Measurements from ENCODE around the gene SETBP1. TPM values are rescaled to one million over a fixed set of nuclear protein-coding genes. Genes with fewer than 3 reads are reported as not detected.

Gene SETBP1
- total and polyA plus RNA-seq, 2 of the 8 experiments (the other 6 are each of a cell fraction or from before 2014, with no cell fraction given) = 2.0 to 6.5 TPM

DNA sequence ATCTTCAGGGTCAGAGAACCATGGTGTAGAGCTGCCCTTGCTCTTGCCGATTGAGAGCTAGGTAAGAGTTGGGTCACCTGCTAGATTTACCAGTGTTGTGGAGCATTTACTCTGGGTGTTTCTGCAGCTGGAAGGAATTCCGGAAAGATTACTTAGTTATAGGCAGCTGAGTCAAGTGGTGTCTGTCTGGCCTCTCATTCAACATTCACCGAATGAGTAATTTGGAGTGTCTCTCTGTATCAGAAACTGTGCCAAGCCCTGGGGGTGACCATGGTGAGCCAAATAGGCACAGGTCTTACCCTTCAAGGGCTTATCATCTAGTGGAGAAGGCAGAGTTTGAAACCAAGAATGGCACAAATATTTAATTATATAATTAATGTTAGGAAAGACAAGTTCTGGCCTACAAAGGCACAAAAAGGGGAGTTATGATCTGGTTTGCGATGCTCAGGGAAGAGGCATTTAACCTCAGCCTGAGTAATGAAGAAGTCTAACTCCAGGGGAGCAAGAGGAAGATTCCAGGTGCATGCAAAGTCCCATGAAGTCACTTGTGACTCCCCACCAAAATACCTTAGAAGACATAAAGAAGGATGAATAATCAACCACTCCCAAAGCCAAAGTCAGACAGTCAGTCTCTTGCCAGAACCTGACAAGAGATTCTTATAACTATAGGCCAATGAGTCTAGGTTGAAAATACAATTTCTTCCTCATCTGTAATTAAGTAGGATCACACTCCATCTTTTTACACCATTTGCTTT is 12.5 kb downstream of the SETBP1 start:
- no peak overlapping the region for H2BK12ac ChIP-seq (ENCODE audit: low read depth, low read length)
- H3K18ac ChIP-seq (ENCODE audit: extremely low read depth, low read length) = no peak overlapping the region
- no peaks in the 10 kb centered on the region for H3K27me3 ChIP-seq (replicated peaks in 1 of 4; ENCODE audit: control insufficient read depth in 3 of 4, extremely low read depth in 1 of 4, insufficient read depth in 3 of 4, low read length in 3 of 4)
- no peak overlapping the region for H2AFZ ChIP-seq (ENCODE audit: low read length)
- no peak overlapping the region for H2AK5ac ChIP-seq (ENCODE audit: low read depth, low read length)
- no peak overlapping the region for H4K91ac ChIP-seq (replicated peaks; ENCODE audit: insufficient read length, low read length)
- H3K14ac ChIP-seq (ENCODE audit: insufficient read length) = no peak overlapping the region
- CTCF ChIA-PET (ENCODE audit: partially characterized antibody) = interaction anchor here (0.6 to 1.5 kb wide), 3 partner anchors 11 to 661 kb away, joined by 3 to 4 read pairs (median 4); no protein-coding TSS in a partner anchor
- H4K8ac ChIP-seq (ENCODE audit: extremely low read depth, insufficient read depth, low read length) = no peak overlapping the region
- H4K20me1 ChIP-seq (replicated peaks in 1 of 2; ENCODE audit: control insufficient read depth in 1 of 2, insufficient read depth in 2 of 2, low read length in 2 of 2) = no peaks in the 10 kb centered on the region
- H3K56ac ChIP-seq (replicated peaks; ENCODE audit: insufficient read length, low read depth, low read length) = no peak overlapping the region
- H4K5ac ChIP-seq (ENCODE audit: insufficient read length, low read depth, low read length) = no peak overlapping the region
- no peak overlapping the region for H3K4me2 ChIP-seq (ENCODE audit: insufficient read depth in 1 of 2, low read depth in 2 of 2, low read length in 2 of 2)
- H2BK120ac ChIP-seq (replicated peaks; ENCODE audit: low read depth, low read length) = no peak overlapping the region
- H3K23me2 ChIP-seq (ENCODE audit: low read depth, low read length) = no peaks in the 10 kb centered on the region
- no peak for TF ChIP-seq EZH2 (IDR thresholded peaks at IDR 0.05; ENCODE audit: low read depth, low read length, severe bottlenecking)
- TF ChIP-seq GABPA (IDR thresholded peaks at IDR 0.05; ENCODE audit: borderline replicate concordance, insufficient read depth, low read length) = no peak
- TF ChIP-seq KDM4A (IDR thresholded peaks at IDR 0.05; ENCODE audit: low read depth, low read length, severe bottlenecking) = no peak
- TF ChIP-seq, protein P1, sequence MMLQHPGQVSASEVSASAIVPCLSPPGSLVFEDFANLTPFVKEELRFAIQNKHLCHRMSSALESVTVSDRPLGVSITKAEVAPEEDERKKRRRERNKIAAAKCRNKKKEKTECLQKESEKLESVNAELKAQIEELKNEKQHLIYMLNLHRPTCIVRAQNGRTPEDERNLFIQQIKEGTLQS (IDR thresholded peaks at IDR 0.05; ENCODE audit: insufficient read depth, low read depth, low read length) = no peak
- no peak for TF ChIP-seq CTBP2 (IDR thresholded peaks at IDR 0.05; ENCODE audit: borderline replicate concordance, insufficient read depth, insufficient read length, low read length)
- TF ChIP-seq KDM5A (IDR thresholded peaks at IDR 0.05; ENCODE audit: low read length) = no peak
- no peak for TF ChIP-seq TAF1 (IDR thresholded peaks at IDR 0.05; ENCODE audit: low read depth, low read length)
- H3K9me3 ChIP-seq (ENCODE audit: insufficient read depth in 2 of 2, low read depth in 1 of 2, low read length in 1 of 2) = no peaks in the 10 kb centered on the region
- POLR2A ChIA-PET (ENCODE audit: partially characterized antibody) = no interaction called here
- FAIRE-seq = no peak
- DNase-seq (ENCODE audit: low read depth in 1 of 2, low spot score in 2 of 2) = no peak
- no peak overlapping the region for H2BK15ac ChIP-seq (ENCODE audit: low read length)
- H3K4me1 ChIP-seq (replicated peaks in 1 of 4; ENCODE audit: control insufficient read depth in 3 of 4, insufficient read depth in 4 of 4, low read length in 3 of 4) = peaks cover 0 to 11% (median 7%) of the 10 kb centered on the region in 4 experiments; a peak in 6 of 7 replicates
- no peak overlapping the region for H3K4ac ChIP-seq (replicated peaks; ENCODE audit: insufficient read length, low read depth, low read length)
- no peak overlapping the region for H2BK5ac ChIP-seq (ENCODE audit: low read depth, low read length)
- H3K27ac ChIP-seq (ENCODE audit: low read depth, low read length) = no peak overlapping the region
- H3K79me1 ChIP-seq (ENCODE audit: low read depth, low read length) = peaks cover 2% of the 10 kb centered on the region; the same call in 1 of the 2 replicates
- H3K9ac ChIP-seq (replicated peaks in 1 of 4; ENCODE audit: extremely low read depth in 1 of 4, low read depth in 3 of 4, low read length in 3 of 4) = no peak overlapping the region
- no peak overlapping the region for H3K4me3 ChIP-seq (ENCODE audit: extremely low read depth in 1 of 4, insufficient read depth in 2 of 4, low read depth in 3 of 4, low read length in 4 of 4)
- H2BK20ac ChIP-seq (ENCODE audit: low read length) = no peak overlapping the region
- peaks cover 0 to under 1% of the 10 kb centered on the region in 2 experiments; a peak in 1 of 4 replicates for H3K79me2 ChIP-seq (ENCODE audit: control insufficient read depth in 1 of 2, insufficient read depth in 2 of 2, low read length in 2 of 2)
- 91% methylated on average over 4 of the region's 4 CpGs; no CpG with 5 or more reads in 1 of the 2 experiments for WGBS, 2 experiments (ENCODE audit: extremely low coverage in 1 of 2, insufficient coverage in 1 of 2, insufficient read length in 1 of 2, insufficient replicate concordance in 2 of 2, low coverage in 1 of 2, low lambda C conversion rate in 2 of 2, missing lambda C conversion rate in 1 of 2)
- no peak overlapping the region for H3K23ac ChIP-seq (ENCODE audit: insufficient read length)
- H3K36me3 ChIP-seq (ENCODE audit: control insufficient read depth in 2 of 4, insufficient read depth in 4 of 4, low read length in 3 of 4) = no peaks in the 10 kb centered on the region

All from H1 (cell line).